ENCODE results near the gene UGT1A10. TPM values are rescaled to one million over a fixed set of nuclear protein-coding genes. Genes with fewer than 3 reads are reported as not detected.
A peak's percentile ranks its signal among the peaks of the same experiment; 100 is the strongest.

The UGT1A10 gene
- total and polyA plus RNA-seq, 2 of the 13 experiments (the other 11 are each of a cell fraction or from before 2014, with no cell fraction given) = not detected

DNA sequence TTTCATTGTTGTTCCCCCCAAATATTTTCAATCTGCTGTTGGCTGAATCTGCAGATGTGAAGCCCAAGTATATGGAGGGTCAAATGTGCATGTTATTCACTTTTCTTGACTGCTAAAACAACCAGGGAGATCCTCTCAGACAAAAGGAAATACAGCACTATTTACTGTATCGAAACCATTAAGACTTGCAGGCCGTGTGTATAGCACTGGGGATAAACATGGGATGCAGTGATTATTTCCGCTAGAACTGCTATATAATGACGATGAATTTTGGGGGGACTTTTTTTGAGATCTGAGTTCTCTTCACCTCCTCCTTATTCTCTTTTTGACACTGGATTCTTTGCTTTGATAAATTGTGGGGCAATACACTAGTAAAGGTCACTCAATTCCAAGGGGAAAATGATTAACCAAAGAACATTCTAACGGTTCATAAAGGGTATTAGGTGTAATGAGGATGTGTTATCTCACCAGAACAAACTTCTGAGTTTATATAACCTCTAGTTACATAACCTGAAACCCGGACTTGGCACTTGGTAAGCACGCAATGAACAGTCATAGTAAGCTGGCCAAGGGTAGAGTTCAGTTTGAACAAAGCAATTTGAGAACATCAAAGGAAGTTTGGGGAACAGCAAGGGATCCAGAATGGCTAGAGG, 120.3 kb downstream of the UGT1A10 start (continued):
- TF ChIP-seq NFE2L2 (IDR thresholded peaks at IDR 0.05; ENCODE audit: low read length) (peak; percentile 33; the same call in 1 of the 2 replicates), HOMEZ (CRISPR knock-in tag; IDR thresholded peaks at IDR 0.05; ENCODE audit: low read depth) (peak; percentile 81; the same call in 1 of the 2 replicates), FOXJ3 (CRISPR knock-in tag; IDR thresholded peaks at IDR 0.05; ENCODE audit: borderline replicate concordance) (peak; percentile 96)

GRCh38 chr2:233758141-233758540, 121.9 kb downstream of the UGT1A10 start:
- FAIRE-seq = no peak
- intact Hi-C loops (cut with micrococcal nuclease; ENCODE audit: unreplicated experiment) = no loop called here
- H2AFZ ChIP-seq (ENCODE audit: low read length) = no peak overlapping the region

More at GRCh38 chr2:233758141-233758540, 121.9 kb downstream of the UGT1A10 start:
- Histone ChIP-seq H3K79me2 (ENCODE audit: insufficient read depth, low read length) (no peaks in the 10 kb centered on the region), H3K4me2 (ENCODE audit: low read depth, low read length) (no peak overlapping the region), H3K36me3 (replicated peaks in 1 of 2; ENCODE audit: control insufficient read depth in 1 of 2, insufficient read depth in 2 of 2, low read length in 2 of 2) (no peaks in the 10 kb centered on the region), H3K4me1 (ENCODE audit: insufficient read depth, low read length) (peaks cover 46% of the 10 kb centered on the region), H3K9ac (ENCODE audit: insufficient read depth, low read depth, low read length) (no peak overlapping the region), H3K9me3 (ENCODE audit: low read length) (no peaks in the 10 kb centered on the region), H4K20me1 (ENCODE audit: insufficient read depth, low read length) (no peaks in the 10 kb centered on the region), H3K4me3 (replicated peaks in 1 of 3; ENCODE audit: insufficient read depth in 1 of 3, low read depth in 2 of 3, low read length in 3 of 3) (no peak overlapping the region), H3K27ac (ENCODE audit: extremely low read length, insufficient read depth, low read length) (no peak overlapping the region), H3K27me3 (ENCODE audit: control insufficient read depth in 1 of 2, insufficient read depth in 2 of 2, low read length in 2 of 2) (peaks cover 7 to 73% of the 10 kb centered on the region in 2 experiments; a peak in 4 of 5 replicates)
- DNase-seq (ENCODE audit: low spot score) (no peak), ATAC-seq (no peak)
- ChIA-PET CTCF (ENCODE audit: low intra/inter-chr PET ratio, low total read pairs) (no interaction called here), POLR2A (interaction anchor here (2.3 kb wide), 1 partner anchor 12 kb away, joined by 9 read pairs; no protein-coding TSS in a partner anchor)
- no TSS peak for BruUV-seq (replicated peaks)
- TF ChIP-seq ZSCAN21 (CRISPR knock-in tag; IDR thresholded peaks at IDR 0.05; ENCODE audit: borderline replicate concordance) = no peak
- no peak for TF ChIP-seq SNRNP70 (IDR thresholded peaks at IDR 0.05; ENCODE audit: low read depth, low read length)
- no peak for TF ChIP-seq ZNF362 (CRISPR knock-in tag; IDR thresholded peaks at IDR 0.05; ENCODE audit: borderline replicate concordance)
- in situ Hi-C loops (cut with HindIII; ENCODE audit: extremely low pct_ligation_motif_present, low pct_unique_long_range_greater_than_20kb) = no loop called here
